Ishikawa (cell line): ENCODE results near the gene SLCO1A2.

Experiments
- CEBPB ChIP-seq: IDR thresholded peaks from 2 replicates; pipeline ENCODE4 v1.6.1; 2012
- CREB1 ChIP-seq: IDR thresholded peaks from 2 replicates; pipeline ENCODE4 v1.6.1; 2012; ENCODE audit warnings: low read depth
- EGR1 ChIP-seq: IDR thresholded peaks from 2 replicates; pipeline ENCODE4 v1.6.1; 2012
- EP300 ChIP-seq: IDR thresholded peaks from 2 replicates; pipeline ENCODE4 v1.6.1; 2012; ENCODE audit warnings: borderline replicate concordance
- FOXM1 ChIP-seq: IDR thresholded peaks from 2 replicates; pipeline ENCODE4 v1.6.1; 2012; ENCODE audit warnings: low read depth, borderline replicate concordance
- NFIC ChIP-seq: IDR thresholded peaks from 2 replicates; pipeline ENCODE4 v1.6.1; 2012
- RAD21 ChIP-seq: IDR thresholded peaks from 2 replicates; pipeline ENCODE4 v1.6.1; 2012; ENCODE audit warnings: low read depth
- REST ChIP-seq: IDR thresholded peaks from 2 replicates; pipeline ENCODE4 v1.6.1; 2012; ENCODE audit warnings: low read depth, mild to moderate bottlenecking
- TAF1 ChIP-seq: IDR thresholded peaks from 2 replicates; pipeline ENCODE4 v1.6.1; 2012; ENCODE audit warnings: low read depth, mild to moderate bottlenecking
- TCF12 ChIP-seq: IDR thresholded peaks from 2 replicates; pipeline ENCODE4 v1.6.1; 2012; ENCODE audit warnings: low read depth
- TEAD4 ChIP-seq: IDR thresholded peaks from 2 replicates; pipeline ENCODE4 v1.6.1; 2012
- USF1 ChIP-seq: IDR thresholded peaks from 2 replicates; pipeline ENCODE4 v1.6.1; 2012
- YY1 ChIP-seq: IDR thresholded peaks from 2 replicates; pipeline ENCODE4 v1.6.1; 2012; ENCODE audit warnings: low read depth
- ZBTB7A ChIP-seq: IDR thresholded peaks from 2 replicates; pipeline ENCODE4 v1.6.1; 2012; ENCODE audit warnings: low read depth
- TF ChIP-seq, protein P1 (sequence below): IDR thresholded peaks from 2 replicates; pipeline ENCODE4 v1.6.1; 2012

SLCO1A2 gene

GRCh38 chr12:21353948-21354347 lies 19.2 kb upstream of the SLCO1A2 start:
- TF ChIP-seq CREB1 (no peak), CEBPB (no peak), TAF1 (no peak), NFIC (no peak), RAD21 (no peak), EP300 (no peak)

DNA sequence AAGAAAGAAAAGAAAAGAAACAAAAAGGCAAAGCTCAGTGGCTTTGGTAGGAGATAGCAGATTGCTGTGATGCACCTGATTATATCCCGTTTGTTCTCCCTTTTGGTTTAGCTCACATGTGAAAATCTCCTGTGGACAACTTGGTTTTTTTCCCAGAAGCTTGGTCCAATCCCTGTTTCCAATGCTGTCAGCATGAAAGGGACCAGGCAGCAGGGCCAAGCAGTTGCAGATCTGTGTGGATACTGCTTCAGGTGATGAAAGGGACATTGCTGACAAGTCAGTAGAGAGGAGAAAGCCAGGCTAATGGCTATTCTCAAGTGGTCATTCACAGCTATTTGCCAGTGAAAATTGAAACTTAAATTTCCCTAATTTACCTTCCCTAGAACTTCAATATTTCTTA lies 18.8 kb upstream of the SLCO1A2 start:
- no peak for TF ChIP-seq USF1
- TF ChIP-seq RAD21, result no peak
- no peak for TF ChIP-seq ZBTB7A
- no peak for TF ChIP-seq TAF1
- TF ChIP-seq YY1, result no peak
- no peak for TF ChIP-seq EGR1
- TF ChIP-seq FOXM1, result no peak
- no peak for TF ChIP-seq TEAD4
- no peak for TF ChIP-seq TCF12
- TF ChIP-seq, protein P1, sequence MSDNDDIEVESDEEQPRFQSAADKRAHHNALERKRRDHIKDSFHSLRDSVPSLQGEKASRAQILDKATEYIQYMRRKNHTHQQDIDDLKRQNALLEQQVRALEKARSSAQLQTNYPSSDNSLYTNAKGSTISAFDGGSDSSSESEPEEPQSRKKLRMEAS, result no peak
- TF ChIP-seq CREB1, result no peak
- TF ChIP-seq NFIC, result no peak
- TF ChIP-seq CEBPB, result no peak
- no peak for TF ChIP-seq EP300
- TF ChIP-seq REST, result no peak

- no peak for TF ChIP-seq REST
- no peak for TF ChIP-seq RAD21
- no peak for TF ChIP-seq YY1
- no peak for TF ChIP-seq TEAD4
- TF ChIP-seq USF1, result no peak
- no peak for TF ChIP-seq FOXM1
- TF ChIP-seq TCF12, result no peak
- no peak for TF ChIP-seq EGR1
- TF ChIP-seq, protein P1, result no peak
- TF ChIP-seq CEBPB, result no peak
- TF ChIP-seq NFIC, result no peak
- TF ChIP-seq TAF1, result no peak
- TF ChIP-seq ZBTB7A, result no peak
- TF ChIP-seq EP300, result no peak
- no peak for TF ChIP-seq CREB1
These were observed 16.3 kb upstream of the SLCO1A2 start for GRCh38 chr12:21350975-21351374.

- TF ChIP-seq USF1 (no peak), CREB1 (no peak), CEBPB (no peak), ZBTB7A (no peak), FOXM1 (no peak)
- TF ChIP-seq, protein P1, result no peak
These were observed 12.0 kb upstream of the SLCO1A2 start for GRCh38 chr12:21346542-21347205.

DNA sequence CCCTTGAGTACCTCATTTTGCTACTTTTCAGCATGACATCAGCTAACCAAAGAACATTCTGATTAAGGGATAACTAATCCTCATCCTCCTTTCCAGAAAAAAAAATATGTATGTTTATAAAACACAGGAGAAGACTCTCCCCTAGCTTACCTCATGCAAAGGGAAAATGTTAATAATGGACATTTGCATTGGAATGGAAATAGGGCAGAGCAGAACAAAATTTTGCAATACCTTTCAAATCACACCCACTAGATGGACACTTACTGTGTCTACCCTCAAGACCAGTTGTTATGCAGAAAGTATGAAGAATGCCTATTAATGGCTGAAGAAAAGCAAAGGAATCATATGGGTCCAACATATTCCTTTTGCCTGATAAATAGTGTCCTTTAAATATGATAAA lies 8.9 kb upstream of the SLCO1A2 start:
- no peak for TF ChIP-seq YY1
- TF ChIP-seq, protein P1, result no peak
- no peak for TF ChIP-seq TAF1
- no peak for TF ChIP-seq TEAD4
- TF ChIP-seq RAD21, result no peak
- TF ChIP-seq REST, result no peak
- TF ChIP-seq EGR1, result no peak
- TF ChIP-seq CEBPB, result no peak
- TF ChIP-seq EP300, result no peak
- TF ChIP-seq NFIC, result no peak
- no peak for TF ChIP-seq TCF12
- TF ChIP-seq USF1, result no peak
- no peak for TF ChIP-seq FOXM1
- TF ChIP-seq ZBTB7A, result no peak
- TF ChIP-seq CREB1, result no peak
